DMS 273 treated with DMSO at 0.1 percent for 48 hours (cell line): Measurements from ENCODE around the gene RBM28.
"Not testable (repeated sequence)": the region's sequence is repeated elsewhere in the genome, so short reads cannot be mapped to it uniquely, and the experiment has no call there.

Experiments used
- DNase-seq: peaks from one replicate; lab custom pipeline; 2025; lab: John Stamatoyannopoulos, UW

RBM28 gene

GRCh38 chr7:128281605-128282380 is 61.9 kb downstream of the RBM28 start:
- no peak for DNase-seq

DNA sequence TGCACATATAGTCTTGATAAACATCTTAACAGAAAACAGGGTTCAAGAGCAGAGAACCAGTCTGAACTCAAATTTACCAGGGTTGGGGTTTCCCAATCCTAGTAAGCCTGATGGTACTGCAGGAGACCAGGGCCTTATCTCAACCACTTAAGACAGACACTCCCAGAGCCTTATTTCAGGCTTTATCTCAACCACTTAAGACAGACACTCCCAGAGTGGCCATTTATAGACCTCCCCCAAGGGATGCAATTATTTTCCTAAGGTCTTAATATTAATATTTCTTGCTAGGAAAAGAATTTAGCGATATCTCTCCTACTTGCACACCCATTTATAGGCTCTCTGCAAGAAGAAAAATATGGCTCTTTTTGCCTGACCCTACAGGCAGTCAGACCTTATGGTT is 63.3 kb downstream of the RBM28 start:
- not testable (repeated sequence) for DNase-seq

DNA sequence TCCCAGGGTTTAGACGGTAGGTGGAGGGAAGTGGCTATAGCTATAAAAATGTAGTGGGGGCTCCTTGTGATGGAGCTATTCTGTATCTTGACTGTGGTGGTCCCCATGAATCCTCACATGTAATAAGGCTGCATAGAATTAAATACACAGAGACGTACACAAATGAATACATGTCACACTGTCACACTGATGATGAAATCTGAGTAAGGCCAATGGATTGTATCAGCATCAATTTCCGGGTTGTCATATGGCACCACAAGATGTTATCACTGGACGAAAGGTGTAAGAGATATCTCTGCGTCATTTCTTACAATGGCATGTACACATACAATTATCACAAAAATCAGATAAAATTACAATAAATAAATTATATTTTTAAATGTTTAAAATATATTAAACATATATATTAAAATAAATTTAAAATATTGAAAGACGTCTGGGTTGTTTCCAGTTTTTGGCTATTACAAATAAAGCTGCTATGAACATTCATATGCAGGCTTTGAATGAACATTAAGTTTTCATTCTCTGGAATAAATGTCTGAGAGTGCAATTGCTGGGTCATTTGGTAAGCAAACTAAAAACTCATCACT is 64.5 kb downstream of the RBM28 start:
- DNase-seq = no peak

DNA sequence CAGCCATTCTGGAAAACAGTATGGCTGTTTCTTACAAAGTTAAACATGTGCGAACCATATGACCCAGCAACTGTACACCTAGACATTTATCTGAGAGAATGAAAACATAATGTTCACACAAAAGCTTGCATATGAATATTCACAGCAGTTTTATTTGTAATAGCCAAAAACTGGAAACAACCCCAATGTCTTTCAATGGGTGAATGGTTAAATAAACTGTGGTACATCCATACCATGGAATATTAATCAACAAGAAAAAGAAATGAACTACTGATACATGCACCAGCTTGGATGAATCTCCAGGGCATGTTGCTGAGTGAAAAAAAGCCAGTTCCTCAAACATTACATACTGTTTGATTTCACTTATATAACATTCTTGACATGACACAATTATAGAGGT is 65.3 kb downstream of the RBM28 start:
- no peak for DNase-seq

DNA sequence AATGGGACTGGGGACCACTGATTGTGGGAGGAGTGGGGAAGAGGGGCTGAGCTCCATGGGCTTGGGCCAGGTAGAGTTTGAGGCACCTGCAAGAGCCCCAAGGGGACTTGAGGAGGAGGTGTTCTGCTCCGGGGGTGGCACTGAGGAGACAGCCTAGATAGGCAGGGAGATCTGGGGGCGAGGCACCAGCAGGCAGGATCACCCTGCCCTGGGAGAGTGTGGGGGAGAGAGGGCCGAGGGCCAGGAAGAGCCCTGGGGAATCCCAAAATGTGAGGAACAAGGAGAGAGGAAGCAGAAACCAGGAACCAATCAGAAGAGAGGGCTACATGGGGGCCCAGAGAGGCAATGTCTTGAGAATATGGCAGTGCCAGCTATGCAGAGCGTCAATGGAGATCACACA is 68.0 kb downstream of the RBM28 start:
- no peak for DNase-seq

- DNase-seq = no peak
Measured at GRCh38 chr7:128274884-128275603, 68.7 kb downstream of the RBM28 start.

DNA sequence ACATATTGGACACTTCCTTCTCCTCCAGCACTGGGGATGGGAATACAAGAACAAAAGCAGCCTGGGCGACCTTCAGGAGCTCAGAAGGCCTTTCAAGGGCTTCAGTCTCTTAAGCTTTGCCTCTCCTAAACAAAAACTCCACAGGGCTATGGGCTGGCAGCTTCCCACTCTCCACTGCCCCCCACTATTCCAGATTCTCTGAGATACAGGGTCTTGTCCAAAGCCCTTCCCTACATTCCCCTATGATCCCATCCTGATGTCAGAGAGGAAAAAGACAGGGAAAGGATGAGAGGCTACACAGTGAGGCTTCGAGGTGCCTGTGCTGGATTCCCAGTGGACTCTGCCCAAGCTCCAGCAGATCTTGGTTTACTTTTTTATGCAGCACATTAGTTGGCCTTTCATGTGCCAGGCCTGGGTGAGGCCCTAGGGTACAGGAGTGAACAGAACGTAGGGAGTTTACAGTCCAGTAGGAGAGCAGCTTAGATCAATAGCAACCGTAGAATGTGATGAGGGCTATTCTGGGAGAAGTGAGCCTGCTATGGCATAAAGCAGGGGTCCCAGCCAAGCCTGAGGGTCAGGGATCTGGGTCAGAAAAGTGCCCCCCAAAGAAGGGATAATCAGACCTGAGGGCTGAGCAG is 69.3 kb downstream of the RBM28 start:
- DNase-seq = no peak

DNA sequence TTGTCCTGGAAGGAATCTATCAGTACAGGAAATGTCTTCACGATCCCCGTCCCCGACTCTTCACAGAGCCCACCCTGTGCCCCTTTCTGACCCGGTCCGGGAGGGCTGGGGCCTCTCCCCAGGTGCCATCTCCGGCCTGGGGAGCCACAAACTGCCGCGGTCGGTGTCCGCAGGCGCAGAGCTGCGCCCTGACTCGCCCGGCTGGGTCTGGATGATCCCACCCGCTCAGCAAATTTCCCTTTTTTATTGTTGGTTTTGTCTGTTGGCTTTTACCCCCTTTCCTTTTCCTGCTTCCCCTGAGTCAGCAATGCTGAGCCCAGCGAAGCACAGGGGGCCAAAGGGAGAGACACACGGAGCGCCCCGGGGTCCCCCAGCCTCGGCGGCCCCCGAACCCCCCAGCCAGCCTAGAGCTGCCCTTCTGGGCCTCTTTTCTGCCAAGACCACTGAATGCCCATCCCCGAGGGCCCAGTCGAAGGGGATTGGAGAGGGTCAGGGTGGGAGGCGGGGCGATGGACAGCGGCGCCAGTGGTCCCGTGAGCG is 71.7 kb downstream of the RBM28 start:
- DNase-seq = no peak

- no peak for DNase-seq
Measured at GRCh38 chr7:128271471-128271941, 72.2 kb downstream of the RBM28 start.

DNA sequence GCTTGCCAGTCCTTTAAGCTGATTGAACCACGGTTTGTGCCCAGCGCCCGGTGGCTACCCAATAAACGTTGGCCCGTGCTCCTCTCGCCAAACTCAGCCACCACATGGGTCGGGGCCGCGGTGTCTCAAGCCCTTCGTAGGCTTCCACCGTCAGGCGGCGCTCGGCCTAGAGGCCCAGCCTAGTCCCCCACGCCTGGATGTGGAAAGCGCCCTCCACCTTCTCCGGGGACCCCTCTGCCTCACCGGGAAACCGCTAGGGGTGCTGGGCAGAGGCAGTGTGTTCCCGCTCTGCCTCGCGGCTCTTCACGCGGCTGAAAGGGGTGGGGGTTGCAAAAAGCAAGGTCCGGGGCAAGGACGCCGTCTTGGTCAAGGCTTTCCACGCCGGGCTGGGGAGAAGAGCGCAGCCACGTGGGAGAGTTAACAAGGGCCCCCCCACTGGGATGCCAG is 72.9 kb downstream of the RBM28 start:
- DNase-seq = no peak

- DNase-seq = no peak
Measured at GRCh38 chr7:128268233-128268632, 75.5 kb downstream of the RBM28 start.

- DNase-seq = no peak
Measured at GRCh38 chr7:128267595-128267924, 76.1 kb downstream of the RBM28 start.

- DNase-seq = peak; percentile 88
Measured at GRCh38 chr7:128266883-128267594, 76.7 kb downstream of the RBM28 start.

- no peak for DNase-seq
Measured at GRCh38 chr7:128266529-128266882, 77.2 kb downstream of the RBM28 start.

DNA sequence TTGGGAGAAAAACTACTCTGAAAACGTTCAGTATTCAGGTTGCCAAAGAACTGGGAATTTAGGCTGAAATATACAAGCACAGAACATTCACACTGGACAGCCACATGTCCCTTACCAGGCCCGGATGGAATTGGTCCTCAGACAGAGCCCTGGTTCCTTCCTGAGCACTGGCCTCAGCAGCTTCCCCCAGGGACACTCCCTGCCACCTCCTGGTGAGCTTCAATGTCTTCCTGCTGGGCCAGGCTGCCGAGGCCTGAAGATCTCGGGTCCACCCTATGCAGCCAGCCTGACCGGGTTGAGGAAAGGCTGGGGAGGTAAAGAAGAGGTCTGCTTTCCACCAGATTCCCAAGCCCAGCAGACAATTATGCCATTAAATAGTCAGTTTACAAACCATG is 77.8 kb downstream of the RBM28 start:
- no peak for DNase-seq

DNA sequence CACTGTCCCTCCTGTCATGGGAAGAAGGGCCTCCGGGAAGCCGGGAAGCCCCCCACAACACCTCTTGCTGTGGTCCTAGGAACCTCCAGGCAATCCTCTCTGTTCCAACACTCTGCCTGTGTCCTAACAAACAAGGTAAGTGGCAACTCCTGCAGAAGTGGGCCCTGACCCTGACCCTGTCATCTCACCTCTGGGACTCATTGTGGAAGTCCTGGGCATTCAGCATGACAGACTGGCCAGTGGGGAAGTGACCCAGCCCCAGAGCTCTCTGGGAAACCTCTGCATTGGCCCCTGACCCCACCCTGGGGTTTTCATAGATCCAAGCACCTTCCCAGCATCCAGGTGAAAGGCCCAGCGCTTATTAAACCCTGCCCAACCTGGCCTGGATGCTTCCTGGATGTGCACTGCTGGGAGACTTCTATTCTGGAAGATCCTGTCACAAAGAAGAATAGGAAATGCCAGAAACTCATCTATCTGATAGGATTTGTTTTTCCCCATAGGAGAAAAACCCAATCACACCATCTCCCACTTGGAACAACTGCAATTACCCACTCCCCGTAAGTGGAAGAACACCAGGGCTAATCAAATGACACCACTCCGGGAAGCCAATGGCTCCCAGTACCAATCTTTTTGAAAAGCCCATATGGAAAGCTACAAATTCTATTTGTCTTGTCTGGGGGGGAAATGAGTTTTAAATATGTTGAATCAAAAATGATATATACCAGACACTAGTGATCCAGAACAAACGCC is 78.4 kb downstream of the RBM28 start:
- DNase-seq = no peak

DNA sequence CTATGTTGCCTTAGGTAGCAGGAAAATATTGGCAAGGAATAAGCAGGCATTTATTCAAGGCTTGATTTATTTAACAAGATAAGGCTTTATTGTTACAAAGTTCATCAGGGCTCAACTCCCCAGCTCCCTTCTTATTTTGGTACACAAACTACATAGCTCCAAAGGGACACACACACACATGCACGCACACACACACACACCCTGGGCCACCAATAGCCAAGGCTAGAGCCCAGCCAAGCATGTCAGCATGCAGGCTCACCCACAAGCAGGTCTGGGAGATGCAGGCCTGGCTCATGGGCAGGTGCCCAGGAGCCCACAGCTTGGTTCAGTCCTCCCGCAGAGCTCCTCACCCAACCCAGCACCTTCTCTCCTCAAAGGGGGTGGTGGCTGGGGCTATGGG is 79.2 kb downstream of the RBM28 start:
- no peak for DNase-seq

GRCh38 chr7:128263420-128263819 is 80.3 kb downstream of the RBM28 start:
- no peak for DNase-seq

DNA sequence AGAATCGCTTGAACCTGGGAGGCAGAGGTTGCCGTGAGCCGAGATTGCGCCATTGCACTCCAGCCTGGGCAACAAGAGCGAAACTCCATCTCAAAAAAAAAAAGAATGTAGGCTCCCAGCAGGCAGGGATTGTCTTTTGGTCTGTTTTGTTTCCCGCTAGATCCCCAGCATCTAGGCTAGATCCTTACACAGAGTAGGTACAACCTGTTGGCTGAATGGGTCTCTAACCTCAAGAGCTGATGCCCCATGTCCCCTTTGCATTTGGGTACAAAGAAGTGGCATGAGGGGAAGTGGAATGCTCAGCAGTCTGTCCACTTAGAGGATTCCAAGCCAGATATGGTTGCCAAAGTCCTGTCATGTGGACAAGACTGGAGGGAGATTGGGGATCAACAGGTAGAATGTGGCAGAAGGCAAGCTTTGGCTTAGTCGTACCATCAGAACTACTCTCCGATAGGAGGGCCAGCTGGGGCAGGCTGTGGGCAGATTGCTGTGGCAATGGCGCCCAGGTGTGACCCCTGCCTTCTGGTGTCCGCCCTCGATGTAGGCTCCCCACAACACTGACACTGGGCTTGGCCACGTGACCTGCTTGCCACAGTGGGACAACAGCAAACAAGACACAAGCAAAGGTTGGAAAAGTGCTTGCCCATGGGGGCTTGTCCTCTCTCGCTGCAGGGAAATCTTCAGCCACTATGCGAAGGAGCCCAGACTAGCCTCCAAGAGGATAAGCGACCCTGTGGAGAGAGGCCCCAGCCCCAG is 81.3 kb downstream of the RBM28 start:
- DNase-seq = no peak

GRCh38 chr7:128260069-128260795 is 83.5 kb downstream of the RBM28 start:
- no peak for DNase-seq
